ENCODE results near the gene ACBD7. TPM values are rescaled to one million over a fixed set of nuclear protein-coding genes. Genes with fewer than 3 reads are reported as not detected.

Gene ACBD7
- total and polyA plus RNA-seq, 2 donors (not counting 1 experiment from before 2014, with no cell fraction given): 0.09 to 0.54 TPM

- no peak overlapping the region for H3K4me2 ChIP-seq (replicated peaks; ENCODE audit: low read depth, low read length, poor library complexity, severe bottlenecking)
- WGBS (ENCODE audit: insufficient coverage): 85% methylated on average over 4 of the region's 4 CpGs
- intact Hi-C loops (cut with micrococcal nuclease): no loop called here
- Mint-ChIP-seq H3K9me3 (ENCODE audit: insufficient read depth) (no peaks in the 10 kb centered on the region), H3K27ac (no peak overlapping the region), H3K4me3 (no peak overlapping the region), H3K27me3 (no peaks in the 10 kb centered on the region), H3K4me1 (peaks cover 28% of the 10 kb centered on the region)
- no peaks in the 10 kb centered on the region for H3K27me3 ChIP-seq (replicated peaks in 1 of 4; ENCODE audit: control extremely low read depth in 1 of 4, control insufficient read depth in 3 of 4, insufficient read depth in 4 of 4, low read length in 3 of 4)
- ATAC-seq (ENCODE audit: low read depth) (no peak), DNase-seq (no peak)
- POLR2A ChIA-PET: no interaction called here
- TF ChIP-seq CTCF (IDR thresholded peaks at IDR 0.05) (no peak), EZH2 (IDR thresholded peaks at IDR 0.05; ENCODE audit: borderline replicate concordance, insufficient read depth, low read depth, low read length, poor library complexity, severe bottlenecking) (no peak)
- no peaks in the 10 kb centered on the region for H4K20me1 ChIP-seq (ENCODE audit: control insufficient read depth, insufficient read depth, low read length, poor library complexity, severe bottlenecking)
- H3K4me3 ChIP-seq (ENCODE audit: control extremely low read depth in 1 of 5, extremely low read depth in 1 of 5, insufficient read depth in 1 of 5, low read depth in 2 of 5, low read length in 4 of 5): no peak overlapping the region
- H3K27ac ChIP-seq (ENCODE audit: low read length in 2 of 2): no peak overlapping the region
- no peaks in the 10 kb centered on the region for H3K9me3 ChIP-seq (ENCODE audit: control extremely low read depth in 1 of 3, control insufficient read depth in 2 of 3, insufficient read depth in 1 of 3, low read length in 2 of 3)
- CTCF ChIA-PET: no interaction called here
- H2AFZ ChIP-seq (ENCODE audit: insufficient read depth, low read depth, low read length, poor library complexity, severe bottlenecking): no peak overlapping the region
- no peak overlapping the region for H3K9ac ChIP-seq (ENCODE audit: low read length)
- peaks cover 5% of the 10 kb centered on the region for H3K79me2 ChIP-seq (ENCODE audit: control insufficient read depth, insufficient read depth, low read length)
- H3K36me3 ChIP-seq (replicated peaks in 1 of 2; ENCODE audit: control extremely low read depth in 1 of 2, control insufficient read depth in 1 of 2, extremely low read depth in 1 of 2, insufficient read depth in 2 of 2, low read length in 1 of 2): peaks cover 0 to 18% of the 10 kb centered on the region in 2 experiments
- peaks cover 20% of the 10 kb centered on the region in 2 donors for H3K4me1 ChIP-seq (ENCODE audit: control insufficient read depth in 2 of 2, insufficient read depth in 2 of 2, low read length in 2 of 2)
These were observed 48.4 kb upstream of the ACBD7 start for GRCh38 chr10:15137036-15137359.

- Mint-ChIP-seq H3K9me3 (ENCODE audit: insufficient read depth) (no peaks in the 10 kb centered on the region), H3K4me1 (peaks cover 22% of the 10 kb centered on the region), H3K27me3 (no peaks in the 10 kb centered on the region), H3K27ac (no peak overlapping the region), H3K4me3 (no peak overlapping the region)
- TF ChIP-seq EZH2 (IDR thresholded peaks at IDR 0.05; ENCODE audit: borderline replicate concordance, insufficient read depth, low read depth, low read length, poor library complexity, severe bottlenecking) (no peak), CTCF (IDR thresholded peaks at IDR 0.05) (no peak)
- POLR2A ChIA-PET: no interaction called here
- H4K20me1 ChIP-seq (ENCODE audit: control insufficient read depth, insufficient read depth, low read length, poor library complexity, severe bottlenecking): no peaks in the 10 kb centered on the region
- no peak overlapping the region for H3K27ac ChIP-seq (ENCODE audit: low read length in 2 of 2)
- no peaks in the 10 kb centered on the region for H3K9me3 ChIP-seq (ENCODE audit: control extremely low read depth in 1 of 3, control insufficient read depth in 2 of 3, insufficient read depth in 1 of 3, low read length in 2 of 3)
- H2AFZ ChIP-seq (ENCODE audit: insufficient read depth, low read depth, low read length, poor library complexity, severe bottlenecking): no peak overlapping the region
- intact Hi-C loops (cut with micrococcal nuclease): no loop called here
- 95% methylated on average over 8 of the region's 11 CpGs for WGBS (ENCODE audit: insufficient coverage)
- CTCF ChIA-PET: no interaction called here
- DNase-seq (no peak), ATAC-seq (ENCODE audit: low read depth) (no peak)
- peaks cover 0 to 19% of the 10 kb centered on the region in 2 experiments for H3K36me3 ChIP-seq (replicated peaks in 1 of 2; ENCODE audit: control extremely low read depth in 1 of 2, control insufficient read depth in 1 of 2, extremely low read depth in 1 of 2, insufficient read depth in 2 of 2, low read length in 1 of 2)
- H3K4me2 ChIP-seq (replicated peaks; ENCODE audit: low read depth, low read length, poor library complexity, severe bottlenecking): no peak overlapping the region
- H3K9ac ChIP-seq (ENCODE audit: low read length): no peak overlapping the region
- no peak overlapping the region for H3K4me3 ChIP-seq (ENCODE audit: control extremely low read depth in 1 of 5, extremely low read depth in 1 of 5, insufficient read depth in 1 of 5, low read depth in 2 of 5, low read length in 4 of 5)
- H3K27me3 ChIP-seq (replicated peaks in 1 of 4; ENCODE audit: control extremely low read depth in 1 of 4, control insufficient read depth in 3 of 4, insufficient read depth in 4 of 4, low read length in 3 of 4): no peaks in the 10 kb centered on the region
- peaks cover 14% of the 10 kb centered on the region in 2 donors for H3K4me1 ChIP-seq (ENCODE audit: control insufficient read depth in 2 of 2, insufficient read depth in 2 of 2, low read length in 2 of 2)
- H3K79me2 ChIP-seq (ENCODE audit: control insufficient read depth, insufficient read depth, low read length): peaks cover 5% of the 10 kb centered on the region
These were observed 47.8 kb upstream of the ACBD7 start for GRCh38 chr10:15136129-15137035.
